IPS-18c (cell line): ENCODE data around the gene EFNA4.

Source experiments
- H3K4me3 ChIP-seq: 2 replicates; pipeline ENCODE4 v1.7.0; 2013; ENCODE audit warnings: low read depth, mild to moderate bottlenecking, low read length, moderate library complexity; ENCODE audit not compliant: insufficient read depth
- H3K9me3 ChIP-seq: one replicate; pipeline ENCODE4 v1.6.1; 2013; ENCODE audit warnings: mild to moderate bottlenecking, low read length, moderate library complexity; ENCODE audit not compliant: control insufficient read depth, insufficient read depth

Gene EFNA4

DNA sequence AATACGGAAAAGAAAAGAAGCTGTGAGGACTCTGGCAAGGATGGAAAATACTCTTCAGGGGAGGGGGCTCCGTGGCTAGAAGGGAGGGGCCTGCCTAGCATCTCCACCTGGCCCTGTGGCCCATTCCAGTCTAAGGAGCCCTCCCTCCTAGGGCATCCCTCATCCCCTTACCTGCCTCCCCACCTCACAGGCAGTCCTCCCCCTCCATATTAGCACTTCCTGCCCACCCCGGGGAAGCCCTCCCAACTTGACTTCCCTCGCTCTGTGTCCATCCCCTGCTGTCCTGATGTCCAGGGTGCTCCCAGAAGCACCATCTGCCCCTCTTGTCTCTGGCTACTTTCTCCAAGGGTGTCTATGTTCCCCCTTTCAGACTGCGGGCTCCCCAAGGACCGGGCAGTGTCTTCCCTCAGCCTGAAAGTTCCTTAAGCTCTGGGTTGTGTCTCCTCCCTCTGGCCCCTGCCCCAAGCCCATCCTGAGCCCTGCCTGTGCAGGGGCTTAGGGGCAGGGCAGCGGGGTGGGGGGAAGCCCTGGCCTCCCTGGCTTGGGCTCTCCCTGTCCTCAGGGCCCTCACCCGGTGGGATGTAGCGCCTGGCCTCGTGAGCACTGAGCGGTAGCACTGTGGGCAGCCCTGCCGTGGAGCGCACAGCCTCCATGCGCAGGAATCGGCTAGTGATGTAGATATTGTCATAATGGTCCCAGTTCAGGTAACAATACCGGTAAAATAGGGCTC lies 33.9 kb upstream of the EFNA4 start:
- H3K4me3 ChIP-seq, result no peak overlapping the region
- no peaks in the 10 kb centered on the region for H3K9me3 ChIP-seq

DNA sequence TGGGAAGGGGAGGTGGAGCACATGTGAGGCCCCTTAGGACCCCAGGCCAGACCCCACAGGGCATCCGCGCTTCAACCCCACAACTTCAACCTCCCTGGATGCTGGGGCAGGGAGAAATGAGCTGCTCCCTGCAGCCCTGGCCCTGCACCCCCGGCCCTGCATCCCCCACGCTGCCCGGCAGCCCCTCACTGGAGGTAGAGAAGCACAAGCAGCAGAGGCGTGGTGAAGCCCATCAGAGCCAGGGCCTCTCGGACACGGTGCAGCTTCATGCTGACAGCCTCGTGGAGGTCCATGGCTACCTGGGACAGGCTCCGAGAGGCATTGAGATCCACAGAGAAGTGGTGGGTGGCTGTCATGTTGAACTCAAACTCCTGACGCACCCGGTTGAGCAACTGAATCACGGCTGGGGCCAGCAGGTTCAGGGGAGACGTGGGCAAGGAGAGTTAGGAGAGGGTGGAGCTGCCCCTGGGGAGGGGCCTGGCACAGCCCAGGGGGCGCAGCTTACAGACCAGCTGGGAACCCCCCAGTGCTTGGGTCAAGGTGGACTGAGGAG lies 33.2 kb upstream of the EFNA4 start:
- Histone ChIP-seq H3K4me3 (no peak overlapping the region), H3K9me3 (no peaks in the 10 kb centered on the region)

- H3K9me3 ChIP-seq, result no peaks in the 10 kb centered on the region
- no peak overlapping the region for H3K4me3 ChIP-seq
Measured at GRCh38 chr1:155030899-155031298, 32.6 kb upstream of the EFNA4 start.

- Histone ChIP-seq H3K9me3 (no peaks in the 10 kb centered on the region), H3K4me3 (no peak overlapping the region)
Measured at GRCh38 chr1:155032886-155033285, 30.7 kb upstream of the EFNA4 start.

- no peaks in the 10 kb centered on the region for H3K9me3 ChIP-seq
- no peak within 1 kb of the TSS for H3K4me3 ChIP-seq
Measured at GRCh38 chr1:155033524-155033923, 30.0 kb upstream of the EFNA4 start, which contains the start of the genes DCST1 and DCST2. Gene DCST1, plus strand, starts transcription at chr1:155033824. Its CDS starts 213 bp downstream, at chr1:155034037. Gene DCST2, minus strand, starts transcription at chr1:155033781. Its CDS starts 80 bp downstream, at chr1:155033701.

GRCh38 chr1:155034318-155035208 lies 29.0 kb upstream of the EFNA4 start:
- Histone ChIP-seq H3K4me3 (no peak overlapping the region), H3K9me3 (no peaks in the 10 kb centered on the region)

DNA sequence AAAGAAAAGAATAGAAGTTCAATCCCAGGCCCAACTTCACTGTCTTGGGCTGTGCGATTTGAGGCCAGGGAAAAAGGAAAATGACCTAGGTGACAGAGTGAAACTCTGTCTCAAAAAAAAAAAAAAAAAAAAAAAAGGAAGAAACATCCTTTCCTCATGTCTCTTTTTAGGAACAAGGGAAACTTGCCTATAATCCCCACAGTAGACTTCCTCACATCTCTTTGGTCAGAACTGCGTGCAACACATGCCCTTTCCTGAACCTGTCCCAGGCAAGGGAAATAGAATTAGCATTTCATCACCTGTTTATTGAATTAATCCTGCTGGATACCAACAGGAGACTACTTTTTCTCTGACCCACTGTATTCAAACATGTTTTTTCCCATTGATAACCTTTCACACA lies 27.6 kb upstream of the EFNA4 start:
- Histone ChIP-seq H3K9me3 (no peaks in the 10 kb centered on the region), H3K4me3 (no peak overlapping the region)

DNA sequence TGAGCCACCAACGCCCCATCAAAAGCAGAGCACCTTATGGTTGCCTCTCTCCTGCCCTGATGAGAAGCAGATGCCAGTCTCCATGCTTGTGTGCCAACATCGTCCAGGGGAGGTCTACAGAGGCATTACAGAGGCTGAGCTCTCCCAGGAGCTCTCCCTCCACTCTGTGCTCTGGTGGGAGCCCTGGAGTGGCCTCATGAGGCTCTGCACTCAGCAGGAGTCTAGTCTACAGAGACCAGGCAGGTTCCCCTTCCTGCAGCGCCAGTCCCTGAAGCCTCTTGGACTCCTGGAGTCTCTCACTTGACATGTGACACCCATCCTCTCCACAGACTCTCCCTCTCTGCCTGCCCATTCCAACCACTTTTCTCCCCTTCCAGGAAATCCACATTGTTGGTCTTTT lies 26.5 kb upstream of the EFNA4 start:
- Histone ChIP-seq H3K9me3 (no peaks in the 10 kb centered on the region), H3K4me3 (no peak overlapping the region)

GRCh38 chr1:155037851-155038441 lies 25.6 kb upstream of the EFNA4 start:
- Histone ChIP-seq H3K4me3 (no peak overlapping the region), H3K9me3 (no peaks in the 10 kb centered on the region)

DNA sequence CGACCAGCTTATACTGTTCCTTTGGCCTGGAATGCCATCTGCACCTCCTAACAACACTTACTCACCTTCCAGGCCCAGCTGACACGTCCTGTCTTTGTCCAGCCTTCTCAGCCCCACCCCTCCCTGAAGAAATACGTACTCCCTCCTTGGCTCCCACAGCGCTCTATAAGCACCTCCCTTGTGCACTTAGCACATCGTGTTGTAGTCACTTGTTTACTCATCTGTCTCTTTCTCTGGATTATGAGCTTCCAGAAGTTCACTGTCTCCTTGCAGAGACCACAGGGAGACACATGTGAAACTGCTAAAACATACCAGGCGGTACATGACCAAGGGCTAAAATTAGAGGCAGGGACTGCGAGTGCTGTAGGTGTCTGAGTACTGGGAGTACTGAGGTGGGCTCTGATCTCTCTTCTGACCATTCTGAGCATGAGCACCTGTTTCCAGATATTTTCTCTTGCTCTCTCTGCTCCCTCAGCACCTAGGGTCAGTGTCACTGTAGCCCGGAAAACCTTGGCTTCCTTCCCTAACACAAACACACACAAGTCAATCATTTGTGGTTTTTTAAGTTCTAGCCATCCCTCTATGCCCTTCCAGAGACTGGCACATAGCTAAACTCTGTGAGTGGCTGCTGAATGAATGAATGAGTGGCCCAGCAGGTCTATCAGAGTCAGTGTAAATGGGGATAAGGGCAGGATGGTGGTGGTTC lies 24.8 kb upstream of the EFNA4 start:
- Histone ChIP-seq H3K9me3 (no peaks in the 10 kb centered on the region), H3K4me3 (no peak overlapping the region)

DNA sequence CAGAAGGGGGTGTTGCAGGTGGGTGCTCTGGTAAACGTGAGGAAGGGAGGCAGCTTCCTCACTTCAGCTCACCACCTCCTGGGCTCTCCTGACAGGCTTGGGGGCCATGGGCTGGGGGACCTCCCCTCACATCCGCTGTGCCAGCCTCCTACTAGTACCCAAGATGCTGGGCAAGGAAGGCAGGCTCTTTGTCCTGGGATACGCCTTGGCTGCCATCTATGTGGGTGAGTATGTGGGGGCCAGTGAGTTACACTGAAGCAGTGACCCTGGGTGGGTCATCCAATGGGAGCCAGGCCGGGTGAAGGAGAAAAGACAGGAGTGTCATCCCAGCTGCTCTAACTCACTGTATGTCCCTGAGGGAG lies 24.3 kb upstream of the EFNA4 start:
- Histone ChIP-seq H3K4me3 (no peak overlapping the region), H3K9me3 (no peaks in the 10 kb centered on the region)

- no peak overlapping the region for H3K4me3 ChIP-seq
- H3K9me3 ChIP-seq, result no peaks in the 10 kb centered on the region
Measured at GRCh38 chr1:155040358-155041093, 23.0 kb upstream of the EFNA4 start.

DNA sequence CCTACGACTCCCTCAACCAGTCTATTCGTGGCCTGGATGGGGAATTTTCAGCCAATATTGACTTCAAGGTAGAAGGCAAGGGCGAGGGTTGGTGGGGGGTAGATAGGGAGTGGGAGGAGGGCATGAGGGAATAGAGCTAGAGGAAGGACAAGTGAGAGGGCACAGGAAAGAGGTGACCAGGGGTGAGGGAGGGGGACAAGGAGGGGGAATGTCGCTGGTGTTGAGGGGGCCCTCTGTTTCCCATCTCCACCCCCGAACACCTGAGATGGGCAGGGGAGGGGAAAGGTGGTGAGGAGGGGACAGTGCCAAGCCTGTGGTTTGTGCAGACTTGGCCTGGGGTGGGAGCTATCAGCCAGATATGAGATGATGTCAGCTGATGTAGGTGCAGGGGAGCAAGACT lies 20.8 kb upstream of the EFNA4 start:
- H3K4me3 ChIP-seq, result no peak overlapping the region
- H3K9me3 ChIP-seq, result peaks cover 2% of the 10 kb centered on the region

DNA sequence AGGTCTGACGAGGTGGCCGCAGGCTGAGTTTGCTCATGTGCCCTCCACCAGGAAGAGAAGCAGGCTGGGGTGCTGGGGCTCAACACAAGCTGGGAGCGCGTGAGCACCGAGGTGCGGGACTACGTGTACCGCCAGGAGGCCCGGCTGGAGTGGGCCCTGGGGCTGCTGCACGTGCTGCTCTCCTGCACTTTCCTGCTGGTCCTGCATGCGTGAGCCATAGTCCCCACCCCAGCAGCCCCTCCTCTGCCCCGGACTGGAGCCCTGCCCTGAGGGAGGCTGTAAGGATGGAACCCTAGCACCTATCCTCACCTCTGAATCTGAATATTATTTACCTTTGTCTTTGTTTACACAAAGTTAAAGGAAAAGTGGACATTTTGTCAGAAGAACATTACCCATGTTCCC lies 20.2 kb upstream of the EFNA4 start:
- H3K4me3 ChIP-seq, result no peak overlapping the region
- H3K9me3 ChIP-seq, result peaks cover 2% of the 10 kb centered on the region

DNA sequence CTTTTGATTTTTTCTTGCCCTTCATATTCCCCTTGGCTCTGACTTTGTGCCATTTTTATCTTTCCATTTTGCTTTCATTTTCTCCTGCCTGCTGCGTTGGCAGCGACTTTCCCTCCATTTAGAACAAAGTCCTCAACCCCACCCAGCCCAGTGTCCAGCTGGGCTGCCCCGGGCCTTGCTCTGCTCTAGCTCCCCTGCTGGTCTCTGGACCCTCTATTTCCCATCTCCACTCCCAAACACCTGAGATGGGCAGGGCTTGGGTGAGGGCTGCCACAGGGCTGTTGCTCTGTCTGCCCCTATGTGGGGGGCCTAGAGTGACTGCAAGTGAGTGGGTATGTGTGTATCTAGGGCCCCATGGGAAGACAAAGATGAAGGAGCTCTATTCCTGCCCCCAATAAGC lies 19.7 kb upstream of the EFNA4 start:
- H3K4me3 ChIP-seq, result no peak overlapping the region

GRCh38 chr1:155044365-155044764 lies 19.2 kb upstream of the EFNA4 start:
- peaks cover 2% of the 10 kb centered on the region for H3K9me3 ChIP-seq
- H3K4me3 ChIP-seq, result no peak overlapping the region

More for the DNA sequence above, 19.7 kb upstream of the EFNA4 start:
- peaks cover 2% of the 10 kb centered on the region for H3K9me3 ChIP-seq
